SK-N-SH treated with all-trans-retinoic acid at 6 μM for 48 hours (cell line): ENCODE results near the gene KIAA1671.

Source experiments
- ATAC-seq: fragments of 200-7000 bp; cut with Tn5 transposase; 3 replicates; pipeline ENCODE4 v1.9.1; 2020; ENCODE audit warnings: mild to moderate bottlenecking, moderate library complexity
- ARNTL ChIP-seq: fragments of 450-650 bp; formaldehyde crosslinking; IDR thresholded peaks from 2 replicates; pipeline ENCODE4 v1.5.0; 2020; ENCODE audit warnings: low read depth, mild to moderate bottlenecking, moderate library complexity, borderline replicate concordance
- BACH2 ChIP-seq: fragments of 250-450 bp; sonication (Bioruptor Pico); IDR thresholded peaks from 2 replicates; pipeline ENCODE4 v1.9.0; 2021; ENCODE audit warnings: mild to moderate bottlenecking, borderline replicate concordance
- CSDC2 ChIP-seq: fragments of 250-450 bp; sonication (Bioruptor Pico); IDR thresholded peaks from 2 replicates; pipeline ENCODE4 v1.5.0; 2020; ENCODE audit warnings: mild to moderate bottlenecking, moderate library complexity
- ESRRG ChIP-seq: fragments of 250-450 bp; sonication (Bioruptor Pico); IDR thresholded peaks from 2 replicates; pipeline ENCODE4 v1.6.1; 2021; ENCODE audit warnings: mild to moderate bottlenecking
- GLIS3 ChIP-seq: fragments of 250-450 bp; sonication (Bioruptor Pico); IDR thresholded peaks from 2 replicates; pipeline ENCODE4 v1.5.0; 2020; ENCODE audit warnings: mild to moderate bottlenecking, moderate library complexity
- ISL1 ChIP-seq: fragments of 250-450 bp; sonication (Bioruptor Pico); IDR thresholded peaks from 2 replicates; pipeline ENCODE4 v2.1.2; 2022; ENCODE audit warnings: mild to moderate bottlenecking, moderate library complexity
- OSR1 ChIP-seq: fragments of 250-450 bp; sonication (Bioruptor Pico); IDR thresholded peaks from 2 replicates; pipeline ENCODE4 v1.8.0; 2022; ENCODE audit warnings: moderate library complexity, mild to moderate bottlenecking, inconsistent platforms
- PPARA ChIP-seq: fragments of 250-450 bp; sonication (Bioruptor Pico); IDR thresholded peaks from 2 replicates; pipeline ENCODE4 v1.5.0; 2020; ENCODE audit warnings: mild to moderate bottlenecking, borderline replicate concordance
- RARB ChIP-seq: fragments of 250-450 bp; sonication (Bioruptor Pico); IDR thresholded peaks from 2 replicates; pipeline ENCODE4 v1.8.0; 2021; ENCODE audit warnings: mild to moderate bottlenecking, moderate library complexity
- SNAI2 ChIP-seq: fragments of 250-450 bp; sonication (Bioruptor Pico); IDR thresholded peaks from 2 replicates; pipeline ENCODE4 v1.5.0; 2020; ENCODE audit warnings: mild to moderate bottlenecking, moderate library complexity
- TCF4 ChIP-seq: fragments of 250-450 bp; sonication (Bioruptor Pico); IDR thresholded peaks from 2 replicates; pipeline ENCODE4 v1.8.0; 2021; ENCODE audit warnings: mild to moderate bottlenecking, moderate library complexity, borderline replicate concordance
- TOX ChIP-seq: fragments of 250-450 bp; sonication (Bioruptor Pico); IDR thresholded peaks from 2 replicates; pipeline ENCODE4 v1.8.0; 2021; ENCODE audit warnings: mild to moderate bottlenecking, moderate library complexity, borderline replicate concordance
- ZC3H10 ChIP-seq: fragments of 250-450 bp; sonication (Bioruptor Pico); IDR thresholded peaks from 2 replicates; pipeline ENCODE4 v1.5.1; 2021; ENCODE audit warnings: mild to moderate bottlenecking, moderate library complexity
- ZFP3 ChIP-seq: fragments of 250-450 bp; sonication (Bioruptor Pico); IDR thresholded peaks from 2 replicates; pipeline ENCODE4 v1.5.0; 2020; ENCODE audit warnings: mild to moderate bottlenecking, moderate library complexity
- ZNF565 ChIP-seq: fragments of 450-650 bp; formaldehyde crosslinking; conservative IDR thresholded peaks from 2 replicates; pipeline ENCODE4 v1.5.0; 2020; ENCODE audit warnings: low read depth, mild to moderate bottlenecking, moderate library complexity
- ZNF70 ChIP-seq: fragments of 450-650 bp; formaldehyde crosslinking; IDR thresholded peaks from 2 replicates; pipeline ENCODE4 v1.5.0; 2020; ENCODE audit warnings: mild to moderate bottlenecking, moderate library complexity
- ZNF8 ChIP-seq: fragments of 450-650 bp; formaldehyde crosslinking; IDR thresholded peaks from 2 replicates; pipeline ENCODE4 v1.5.0; 2020; ENCODE audit warnings: mild to moderate bottlenecking, moderate library complexity
- TF ChIP-seq, protein P1 (sequence below): fragments of 250-450 bp; sonication (Bioruptor Pico); IDR thresholded peaks from 2 replicates; pipeline ENCODE4 v1.8.0; 2020; ENCODE audit warnings: mild to moderate bottlenecking, moderate library complexity, borderline replicate concordance
- TF ChIP-seq, protein P2 (sequence below): fragments of 250-450 bp; sonication (Bioruptor Pico); IDR thresholded peaks from 2 replicates; pipeline ENCODE4 v1.5.1; 2021; ENCODE audit warnings: mild to moderate bottlenecking, moderate library complexity
- TF ChIP-seq, protein P3 (sequence below): fragments of 250-450 bp; sonication (Bioruptor Pico); IDR thresholded peaks from 2 replicates; pipeline ENCODE4 v1.5.0; 2020; ENCODE audit warnings: mild to moderate bottlenecking, moderate library complexity
- TF ChIP-seq, protein P4 (sequence below): fragments of 250-450 bp; sonication (Bioruptor Pico); IDR thresholded peaks from 2 replicates; pipeline ENCODE4 v1.8.0; 2021; ENCODE audit warnings: low read depth, mild to moderate bottlenecking, moderate library complexity, borderline replicate concordance

Gene KIAA1671

DNA sequence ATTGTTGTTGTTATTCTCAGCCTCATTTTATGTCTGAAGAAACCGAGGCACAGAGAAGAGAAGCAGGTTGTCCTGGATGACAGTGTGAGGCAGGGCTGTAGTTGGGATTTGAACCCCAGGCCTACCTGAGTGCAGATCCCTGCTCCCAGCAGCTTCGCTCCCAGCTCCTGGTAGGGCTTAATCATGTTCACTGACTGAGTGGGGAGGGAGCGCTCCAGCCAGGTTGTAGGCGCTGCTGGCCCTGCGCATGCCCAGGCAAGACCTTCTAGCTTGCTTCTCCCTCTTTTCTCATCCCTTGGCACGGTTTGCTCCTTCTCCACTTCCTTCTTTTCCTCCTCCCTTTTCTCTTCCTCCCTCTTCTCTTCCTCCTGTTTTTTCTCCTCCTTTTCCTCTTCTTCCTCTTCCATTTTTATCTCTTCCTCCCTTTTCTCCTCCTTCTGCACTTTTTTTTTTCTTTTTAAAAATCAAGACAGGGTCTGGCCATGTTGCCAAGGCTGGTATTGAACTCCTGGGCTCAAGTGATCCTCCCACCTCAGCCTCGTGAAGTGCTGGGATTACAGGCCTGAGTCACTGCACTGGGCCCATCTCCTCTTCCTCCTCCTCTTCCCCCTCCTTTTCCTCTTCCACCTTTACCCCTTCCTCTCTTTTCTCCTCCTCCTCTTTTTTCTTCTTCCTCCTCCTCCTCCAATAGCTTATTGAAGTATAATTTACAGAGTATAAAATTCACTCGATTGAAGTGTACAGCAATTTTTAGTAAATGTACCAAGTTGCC lies 109.3 kb downstream of the KIAA1671 start:
- TF ChIP-seq RARB (CRISPR knock-in tag) (no peak), BACH2 (CRISPR knock-in tag) (no peak), TOX (no peak)
- ATAC-seq, result no peak

DNA sequence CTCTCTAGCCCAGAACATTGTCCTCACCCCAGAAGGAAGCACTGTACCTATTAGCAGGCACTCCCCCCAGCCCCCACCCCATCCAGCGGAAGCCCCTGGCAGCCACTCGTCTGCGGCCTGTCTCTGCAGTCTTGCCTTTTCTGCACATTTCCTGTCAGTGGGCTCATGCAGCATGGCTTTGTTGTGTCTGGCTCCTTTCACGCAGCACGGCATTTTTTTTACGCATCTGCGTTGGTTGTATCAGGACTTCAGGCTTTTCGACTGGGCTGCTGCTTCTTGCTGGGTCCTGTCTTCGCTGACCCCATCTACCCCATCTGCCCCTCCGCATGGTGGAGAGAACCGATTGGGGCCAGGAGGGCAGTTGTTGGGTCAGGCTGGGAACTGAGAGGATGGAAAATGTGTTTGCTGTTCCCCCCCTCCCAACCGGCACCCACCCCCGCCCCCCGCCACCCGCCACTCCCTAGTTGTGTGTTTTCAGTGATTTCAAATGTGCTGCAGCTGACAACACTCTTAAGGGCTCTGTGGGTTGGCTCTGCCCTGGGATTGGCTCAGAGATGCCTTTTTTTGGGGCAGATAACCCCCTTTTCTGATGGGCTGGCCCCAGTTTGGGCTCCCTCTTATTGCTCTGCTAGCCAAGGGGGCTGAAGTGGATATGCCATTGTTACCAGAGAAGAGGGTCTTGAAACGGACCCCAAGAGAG lies 110.0 kb downstream of the KIAA1671 start:
- no peak for ATAC-seq
- no peak for TF ChIP-seq ZNF565 (CRISPR knock-in tag)
- TF ChIP-seq, protein P1, sequence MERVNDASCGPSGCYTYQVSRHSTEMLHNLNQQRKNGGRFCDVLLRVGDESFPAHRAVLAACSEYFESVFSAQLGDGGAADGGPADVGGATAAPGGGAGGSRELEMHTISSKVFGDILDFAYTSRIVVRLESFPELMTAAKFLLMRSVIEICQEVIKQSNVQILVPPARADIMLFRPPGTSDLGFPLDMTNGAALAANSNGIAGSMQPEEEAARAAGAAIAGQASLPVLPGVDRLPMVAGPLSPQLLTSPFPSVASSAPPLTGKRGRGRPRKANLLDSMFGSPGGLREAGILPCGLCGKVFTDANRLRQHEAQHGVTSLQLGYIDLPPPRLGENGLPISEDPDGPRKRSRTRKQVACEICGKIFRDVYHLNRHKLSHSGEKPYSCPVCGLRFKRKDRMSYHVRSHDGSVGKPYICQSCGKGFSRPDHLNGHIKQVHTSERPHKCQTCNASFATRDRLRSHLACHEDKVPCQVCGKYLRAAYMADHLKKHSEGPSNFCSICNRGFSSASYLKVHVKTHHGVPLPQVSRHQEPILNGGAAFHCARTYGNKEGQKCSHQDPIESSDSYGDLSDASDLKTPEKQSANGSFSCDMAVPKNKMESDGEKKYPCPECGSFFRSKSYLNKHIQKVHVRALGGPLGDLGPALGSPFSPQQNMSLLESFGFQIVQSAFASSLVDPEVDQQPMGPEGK, result no peak
- TF ChIP-seq ZFP3 (CRISPR knock-in tag), result no peak
- no peak for TF ChIP-seq OSR1 (CRISPR knock-in tag)
- TF ChIP-seq RARB (CRISPR knock-in tag), result no peak
- no peak for TF ChIP-seq TCF4 (CRISPR knock-in tag)
- no peak for TF ChIP-seq BACH2 (CRISPR knock-in tag)
- no peak for TF ChIP-seq PPARA (CRISPR knock-in tag)
- no peak for TF ChIP-seq GLIS3 (CRISPR knock-in tag)
- no peak for TF ChIP-seq ZNF8 (CRISPR knock-in tag)
- TF ChIP-seq ZC3H10 (CRISPR knock-in tag), result no peak
- TF ChIP-seq ZNF70 (CRISPR knock-in tag), result no peak
- TF ChIP-seq, protein P2, sequence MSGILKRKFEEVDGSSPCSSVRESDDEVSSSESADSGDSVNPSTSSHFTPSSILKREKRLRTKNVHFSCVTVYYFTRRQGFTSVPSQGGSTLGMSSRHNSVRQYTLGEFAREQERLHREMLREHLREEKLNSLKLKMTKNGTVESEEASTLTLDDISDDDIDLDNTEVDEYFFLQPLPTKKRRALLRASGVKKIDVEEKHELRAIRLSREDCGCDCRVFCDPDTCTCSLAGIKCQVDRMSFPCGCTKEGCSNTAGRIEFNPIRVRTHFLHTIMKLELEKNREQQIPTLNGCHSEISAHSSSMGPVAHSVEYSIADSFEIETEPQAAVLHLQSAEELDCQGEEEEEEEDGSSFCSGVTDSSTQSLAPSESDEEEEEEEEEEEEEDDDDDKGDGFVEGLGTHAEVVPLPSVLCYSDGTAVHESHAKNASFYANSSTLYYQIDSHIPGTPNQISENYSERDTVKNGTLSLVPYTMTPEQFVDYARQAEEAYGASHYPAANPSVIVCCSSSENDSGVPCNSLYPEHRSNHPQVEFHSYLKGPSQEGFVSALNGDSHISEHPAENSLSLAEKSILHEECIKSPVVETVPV (CRISPR knock-in tag), result no peak
- TF ChIP-seq, protein P3, sequence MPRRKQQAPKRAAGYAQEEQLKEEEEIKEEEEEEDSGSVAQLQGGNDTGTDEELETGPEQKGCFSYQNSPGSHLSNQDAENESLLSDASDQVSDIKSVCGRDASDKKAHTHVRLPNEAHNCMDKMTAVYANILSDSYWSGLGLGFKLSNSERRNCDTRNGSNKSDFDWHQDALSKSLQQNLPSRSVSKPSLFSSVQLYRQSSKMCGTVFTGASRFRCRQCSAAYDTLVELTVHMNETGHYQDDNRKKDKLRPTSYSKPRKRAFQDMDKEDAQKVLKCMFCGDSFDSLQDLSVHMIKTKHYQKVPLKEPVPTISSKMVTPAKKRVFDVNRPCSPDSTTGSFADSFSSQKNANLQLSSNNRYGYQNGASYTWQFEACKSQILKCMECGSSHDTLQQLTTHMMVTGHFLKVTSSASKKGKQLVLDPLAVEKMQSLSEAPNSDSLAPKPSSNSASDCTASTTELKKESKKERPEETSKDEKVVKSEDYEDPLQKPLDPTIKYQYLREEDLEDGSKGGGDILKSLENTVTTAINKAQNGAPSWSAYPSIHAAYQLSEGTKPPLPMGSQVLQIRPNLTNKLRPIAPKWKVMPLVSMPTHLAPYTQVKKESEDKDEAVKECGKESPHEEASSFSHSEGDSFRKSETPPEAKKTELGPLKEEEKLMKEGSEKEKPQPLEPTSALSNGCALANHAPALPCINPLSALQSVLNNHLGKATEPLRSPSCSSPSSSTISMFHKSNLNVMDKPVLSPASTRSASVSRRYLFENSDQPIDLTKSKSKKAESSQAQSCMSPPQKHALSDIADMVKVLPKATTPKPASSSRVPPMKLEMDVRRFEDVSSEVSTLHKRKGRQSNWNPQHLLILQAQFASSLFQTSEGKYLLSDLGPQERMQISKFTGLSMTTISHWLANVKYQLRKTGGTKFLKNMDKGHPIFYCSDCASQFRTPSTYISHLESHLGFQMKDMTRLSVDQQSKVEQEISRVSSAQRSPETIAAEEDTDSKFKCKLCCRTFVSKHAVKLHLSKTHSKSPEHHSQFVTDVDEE (CRISPR knock-in tag), result no peak
- no peak for TF ChIP-seq ISL1 (CRISPR knock-in tag)

DNA sequence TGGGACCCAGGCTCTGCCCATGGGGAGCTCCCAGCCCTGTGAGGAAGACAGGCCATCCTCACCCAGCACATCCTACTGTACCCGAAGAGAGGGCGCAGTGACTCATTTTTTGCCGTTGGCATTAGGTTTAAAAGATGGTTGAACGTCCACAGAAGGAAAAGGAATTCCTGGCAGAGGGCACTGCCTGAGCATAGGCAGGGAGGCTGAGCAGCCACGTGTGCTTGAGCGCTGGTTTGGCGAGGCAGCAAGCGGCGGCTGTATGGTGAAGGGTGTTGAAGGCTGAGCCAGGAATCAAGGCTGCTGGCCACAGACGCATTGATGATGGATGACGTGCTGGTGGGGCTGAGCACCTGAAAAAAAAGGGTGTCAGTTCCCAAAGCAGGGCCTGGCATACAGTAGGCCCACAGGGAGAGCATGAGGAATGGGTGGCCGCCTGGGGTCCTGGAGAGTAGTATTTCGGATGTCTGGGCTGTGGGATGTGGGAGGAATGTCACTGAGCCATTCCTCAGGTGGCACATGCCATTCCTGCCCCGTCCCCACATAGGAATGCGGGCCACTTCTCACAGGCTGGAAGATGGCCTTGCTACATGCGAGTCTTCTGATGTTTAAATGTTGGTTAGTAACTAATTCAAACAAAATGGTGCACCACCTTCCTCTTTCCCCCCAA lies 112.5 kb downstream of the KIAA1671 start:
- TF ChIP-seq ZC3H10 (CRISPR knock-in tag), result no peak
- TF ChIP-seq OSR1 (CRISPR knock-in tag), result no peak
- no peak for TF ChIP-seq ZNF8 (CRISPR knock-in tag)
- no peak for TF ChIP-seq PPARA (CRISPR knock-in tag)
- TF ChIP-seq TOX, result no peak
- ATAC-seq, result no peak

DNA sequence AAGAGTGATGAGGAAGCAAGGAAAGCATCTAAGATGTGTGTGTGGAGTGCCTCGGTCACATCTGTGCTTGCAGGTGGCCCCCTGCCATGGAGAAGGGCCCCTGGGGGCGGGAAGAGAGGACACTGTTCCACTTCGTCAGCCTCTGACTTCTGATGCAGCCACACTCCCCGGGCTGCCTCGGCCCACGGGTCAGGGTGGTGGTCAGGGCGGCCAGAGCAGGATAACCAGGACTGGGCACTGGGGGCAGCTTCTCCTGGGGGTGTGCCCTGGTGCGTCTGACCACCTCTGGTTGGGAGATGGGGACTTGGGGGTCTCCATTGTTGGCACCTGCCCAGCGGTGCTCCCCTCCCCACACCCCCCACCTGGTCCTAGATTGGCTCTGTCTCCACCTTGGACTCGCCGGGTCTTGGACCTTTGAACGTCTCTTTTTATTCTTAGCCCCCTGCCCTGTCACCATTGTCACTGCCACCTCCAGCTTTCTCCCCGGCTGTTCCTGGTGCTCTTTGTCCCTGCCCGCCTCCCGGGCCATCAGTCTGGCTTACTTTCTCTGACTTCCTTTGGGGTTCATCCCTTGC lies 114.4 kb downstream of the KIAA1671 start:
- TF ChIP-seq SNAI2 (CRISPR knock-in tag), result no peak
- TF ChIP-seq ZC3H10 (CRISPR knock-in tag), result no peak
- TF ChIP-seq ZNF8 (CRISPR knock-in tag), result no peak
- no peak for TF ChIP-seq ARNTL (CRISPR knock-in tag)
- no peak for TF ChIP-seq PPARA (CRISPR knock-in tag)
- no peak for TF ChIP-seq ZNF70 (CRISPR knock-in tag)
- no peak for TF ChIP-seq BACH2 (CRISPR knock-in tag)
- no peak for TF ChIP-seq ZFP3 (CRISPR knock-in tag)
- TF ChIP-seq TCF4 (CRISPR knock-in tag), result no peak
- TF ChIP-seq OSR1 (CRISPR knock-in tag), result no peak
- no peak for TF ChIP-seq CSDC2 (CRISPR knock-in tag)
- TF ChIP-seq ZNF565 (CRISPR knock-in tag), result no peak
- TF ChIP-seq RARB (CRISPR knock-in tag), result no peak
- no peak for TF ChIP-seq ESRRG (CRISPR knock-in tag)
- no peak for TF ChIP-seq TOX
- TF ChIP-seq, protein P4, sequence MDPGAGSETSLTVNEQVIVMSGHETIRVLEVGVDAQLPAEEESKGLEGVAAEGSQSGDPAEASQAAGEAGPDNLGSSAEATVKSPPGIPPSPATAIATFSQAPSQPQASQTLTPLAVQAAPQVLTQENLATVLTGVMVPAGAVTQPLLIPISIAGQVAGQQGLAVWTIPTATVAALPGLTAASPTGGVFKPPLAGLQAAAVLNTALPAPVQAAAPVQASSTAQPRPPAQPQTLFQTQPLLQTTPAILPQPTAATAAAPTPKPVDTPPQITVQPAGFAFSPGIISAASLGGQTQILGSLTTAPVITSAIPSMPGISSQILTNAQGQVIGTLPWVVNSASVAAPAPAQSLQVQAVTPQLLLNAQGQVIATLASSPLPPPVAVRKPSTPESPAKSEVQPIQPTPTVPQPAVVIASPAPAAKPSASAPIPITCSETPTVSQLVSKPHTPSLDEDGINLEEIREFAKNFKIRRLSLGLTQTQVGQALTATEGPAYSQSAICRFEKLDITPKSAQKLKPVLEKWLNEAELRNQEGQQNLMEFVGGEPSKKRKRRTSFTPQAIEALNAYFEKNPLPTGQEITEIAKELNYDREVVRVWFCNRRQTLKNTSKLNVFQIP, result no peak
- no peak for ATAC-seq
